Left renal cortex interstitium (tissue), 4 donors: ENCODE data around the gene CABLES2. TPM values are rescaled to one million over a fixed set of nuclear protein-coding genes. Genes with fewer than 3 reads are reported as not detected.

Experiments used
- DNase-seq, 4 donors: peaks; one replicate each; pipeline ENCODE4 v3.0.0-alpha.2; 2013; ENCODE audit warnings: low read depth in 4 of 4, low spot score in 2 of 4, missing footprints in 1 of 4
- polyA plus RNA-seq, 4 donors: library from polyadenylated mRNA; unstranded; fragments of 120-200 nt; gene quantifications; one replicate each; pipeline ENCODE4 v1.2.1, GENCODE V29; 2013; ENCODE audit not compliant: insufficient read length in 4 of 4

Gene CABLES2
- polyA plus RNA-seq, 4 donors = 8.0 to 11.6 (median 11.0) TPM

DNA sequence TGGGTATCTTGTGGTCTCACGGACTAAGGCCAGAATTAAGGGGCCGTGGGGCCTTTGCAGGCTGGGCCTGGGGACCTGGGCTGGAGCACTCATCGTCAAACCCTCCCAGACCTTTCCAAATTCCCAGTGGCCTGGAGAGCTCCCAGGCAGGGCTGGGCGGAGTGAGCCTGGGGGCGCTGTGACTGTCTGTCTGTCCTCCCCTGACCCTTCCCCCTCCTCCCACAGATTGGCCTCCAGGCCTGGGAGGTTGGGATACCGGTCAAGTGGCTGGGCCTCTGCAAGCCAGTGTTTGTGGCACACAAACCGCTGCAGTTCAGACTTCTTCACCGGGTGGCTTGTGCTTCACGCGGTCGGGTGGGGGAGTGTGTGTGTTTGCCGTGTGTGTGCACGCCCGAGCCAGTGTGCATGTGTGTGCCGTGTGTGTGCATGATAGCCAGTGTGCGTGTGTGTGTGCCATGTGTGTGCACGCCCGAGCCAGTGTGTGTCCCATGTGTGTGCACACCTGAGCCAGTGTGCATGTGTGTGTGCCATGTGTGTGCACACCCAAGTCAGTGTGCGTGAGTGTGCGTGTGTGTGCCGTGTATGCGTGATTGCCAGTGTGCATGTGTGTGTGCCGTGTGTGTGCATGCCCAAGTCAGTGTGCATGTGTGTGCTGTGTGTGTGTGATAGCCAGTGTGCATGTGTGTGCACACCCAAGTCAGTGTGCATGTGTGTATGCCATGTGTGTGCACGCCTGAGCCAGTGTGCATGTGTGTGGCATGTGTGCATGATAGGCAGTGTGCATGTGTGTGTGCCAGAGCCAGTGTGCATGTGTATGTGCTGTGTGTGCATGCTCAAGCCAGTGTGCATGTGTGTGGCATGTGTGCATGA, 14.0 kb upstream of the CABLES2 start:
- no peak for DNase-seq

DNA sequence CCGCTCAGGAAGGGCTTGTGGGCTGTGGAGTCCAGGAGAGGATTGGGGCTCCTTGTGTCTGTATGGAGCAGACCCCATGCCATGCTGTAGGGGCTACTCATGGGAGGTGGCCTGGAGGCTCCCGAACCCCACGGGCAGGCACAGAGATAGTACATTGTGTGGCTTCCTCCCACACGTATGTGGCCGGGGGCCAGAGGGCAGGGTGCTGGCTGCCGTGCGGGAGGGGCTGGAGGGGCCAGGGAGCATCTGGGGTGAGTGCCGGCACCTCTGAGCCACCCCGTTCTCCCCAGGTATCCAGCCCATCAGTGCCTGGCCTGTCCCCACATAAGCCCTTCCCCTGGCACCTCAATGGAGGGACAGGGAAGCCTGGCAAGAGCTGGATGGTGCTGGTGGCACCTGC, 12.7 kb upstream of the CABLES2 start:
- DNase-seq = no peak

DNA sequence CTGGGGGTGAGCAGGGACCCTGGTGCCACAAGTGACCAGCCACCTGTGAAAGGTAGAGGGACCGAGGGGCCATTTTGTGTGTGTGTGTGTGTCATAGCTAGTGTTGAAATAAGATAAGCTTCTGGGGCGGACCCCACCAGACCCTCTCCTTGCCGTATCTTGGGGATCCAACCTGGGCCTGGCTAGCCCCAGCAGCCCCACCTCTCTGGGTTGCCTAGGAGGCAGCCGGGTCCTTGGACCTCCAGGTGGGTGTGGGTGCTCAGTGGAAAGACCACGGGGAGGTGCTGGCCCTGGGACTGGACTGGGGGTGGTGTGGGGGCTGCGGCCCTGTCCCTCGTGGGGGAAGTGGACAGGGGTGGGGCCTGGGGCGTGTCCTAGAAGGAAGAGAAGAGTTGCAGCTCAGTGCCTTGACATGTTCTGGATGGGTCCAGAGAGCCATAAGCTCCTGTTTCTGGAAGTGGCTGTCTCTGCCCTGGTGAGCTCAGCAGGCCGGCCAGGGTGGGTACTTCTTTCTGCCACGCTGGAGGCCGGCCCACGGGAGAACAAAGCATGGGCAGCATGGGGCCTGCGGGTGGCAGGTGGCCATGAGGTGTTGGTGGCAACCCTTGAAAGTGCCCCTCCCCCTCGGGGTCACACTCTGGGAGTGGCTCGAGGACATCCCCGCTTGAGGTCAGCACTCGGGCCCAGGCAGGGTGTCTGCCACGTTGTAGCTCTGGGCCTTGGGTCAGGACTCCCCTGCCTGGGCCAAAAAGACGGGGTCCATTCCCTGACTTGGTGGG, 11.8 kb upstream of the CABLES2 start:
- no peak for DNase-seq

DNA sequence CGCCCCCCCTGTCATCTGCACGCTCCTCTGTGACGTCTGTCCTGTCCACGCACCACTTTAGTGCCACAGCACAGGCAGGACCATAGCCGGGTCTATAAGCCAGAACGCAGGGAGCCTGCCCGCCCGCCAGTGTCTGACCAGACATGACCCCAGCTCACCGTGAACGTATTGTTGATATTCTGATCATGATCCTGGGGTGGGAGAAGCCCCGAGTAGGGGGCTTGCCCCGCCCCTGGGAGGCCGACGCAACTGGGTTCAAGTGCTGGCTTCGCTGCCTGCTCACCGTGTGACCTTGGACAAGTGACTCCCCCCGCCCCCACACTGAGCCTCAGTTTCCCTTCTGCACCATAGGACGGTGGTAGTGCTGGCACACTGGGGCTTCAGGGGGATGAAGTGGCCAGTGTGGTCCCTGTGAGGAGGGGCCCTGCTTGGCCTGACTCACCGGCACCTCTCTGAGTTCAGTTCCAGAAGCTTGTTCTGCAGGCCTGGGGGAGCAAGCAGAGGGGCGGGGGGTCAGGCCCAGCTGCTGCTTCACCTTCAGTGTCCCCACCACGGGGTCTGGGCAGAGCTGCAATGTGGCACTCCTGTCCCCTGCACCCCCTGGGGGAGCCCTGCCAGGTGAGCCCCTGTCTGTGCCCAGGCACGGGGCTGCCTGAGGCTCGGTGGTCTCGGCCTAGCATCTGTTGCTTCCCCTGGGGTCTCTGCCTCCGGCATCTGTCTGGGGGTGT, 11.1 kb upstream of the CABLES2 start:
- DNase-seq = no peak

DNA sequence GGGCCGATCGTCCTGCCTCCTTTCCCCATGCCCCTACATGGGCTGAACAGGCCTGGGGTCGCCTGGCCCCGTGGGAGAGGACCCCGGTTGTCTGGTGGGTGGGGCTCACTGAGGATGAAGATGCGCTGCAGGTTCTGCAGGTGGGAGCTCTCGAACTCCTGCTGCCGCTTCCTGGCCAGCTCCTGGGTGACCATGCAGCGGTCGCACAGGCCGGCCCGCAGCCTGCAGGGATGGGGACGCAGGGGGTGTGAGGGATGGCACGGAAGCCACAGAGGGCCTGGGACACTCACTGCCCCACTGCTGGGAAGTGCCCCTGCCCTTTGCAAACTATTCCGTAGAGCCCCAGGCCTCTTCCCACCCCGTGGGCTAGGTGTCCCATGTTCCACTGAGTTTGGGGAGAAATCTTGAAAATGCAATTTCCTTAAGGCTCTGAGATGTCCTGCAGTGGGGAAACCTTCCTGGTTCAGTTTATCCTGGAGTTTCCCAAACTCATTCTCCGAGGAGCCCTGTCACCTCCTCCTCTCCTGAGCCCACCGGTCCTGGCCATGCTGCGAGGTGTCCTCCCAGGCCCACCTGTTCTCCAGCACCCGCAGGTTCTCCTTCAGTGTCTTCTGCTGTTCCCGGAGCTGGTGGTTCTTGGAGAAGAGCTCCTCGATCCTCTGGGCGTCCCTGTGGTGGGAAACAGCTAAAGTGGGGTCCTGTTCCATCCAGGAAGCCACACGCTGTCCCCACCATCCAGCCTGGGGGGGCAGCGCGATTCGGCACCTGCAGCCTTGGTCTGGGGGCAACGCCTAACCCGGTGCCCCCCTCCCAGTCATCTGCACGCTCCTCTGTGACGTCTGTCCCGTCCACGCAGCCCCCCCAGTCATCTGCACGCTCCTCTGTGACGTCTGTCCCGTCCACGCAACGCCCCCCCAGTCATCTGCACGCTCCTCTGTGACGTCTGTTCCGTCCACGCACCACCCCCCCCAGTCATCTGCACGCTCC, 9.9 kb upstream of the CABLES2 start:
- no peak for DNase-seq

DNA sequence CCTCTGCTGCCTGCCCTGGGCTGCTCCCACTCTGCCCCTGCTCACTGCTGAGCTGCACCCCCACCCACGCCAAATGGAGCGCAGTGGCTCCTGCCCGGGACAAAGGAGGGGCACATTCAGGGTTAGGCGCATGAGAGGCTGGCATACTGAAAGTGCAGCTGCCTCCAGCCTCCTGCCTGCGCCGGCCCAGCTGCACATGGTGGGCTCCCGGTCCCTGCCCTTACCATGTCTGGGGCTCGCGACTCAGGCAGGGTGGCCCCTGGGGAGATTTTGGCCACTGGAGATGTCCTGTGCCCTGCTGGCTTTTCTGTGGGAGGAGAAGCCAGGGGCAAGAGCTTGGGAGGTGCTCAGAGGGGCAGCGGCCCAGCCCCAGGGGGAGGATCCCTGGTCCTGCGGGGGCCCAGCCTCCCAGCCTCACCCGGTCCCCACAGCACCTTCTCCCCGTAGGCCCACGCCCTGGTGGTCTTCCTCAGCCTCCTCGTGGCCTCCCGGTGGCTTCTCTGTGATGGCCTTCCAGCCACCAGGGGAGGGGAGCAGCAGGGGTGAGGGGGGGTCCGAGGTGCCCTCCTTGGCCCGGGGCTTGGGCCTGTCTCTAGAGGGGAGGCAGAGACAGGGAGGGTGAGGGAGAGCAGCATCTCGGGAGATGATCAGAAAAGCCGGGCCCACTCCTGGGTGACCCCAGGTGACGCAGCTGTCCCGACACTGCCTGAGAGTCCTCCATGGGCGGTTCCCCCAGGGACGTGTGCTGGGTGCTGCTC, 8.4 kb upstream of the CABLES2 start:
- DNase-seq = no peak

DNA sequence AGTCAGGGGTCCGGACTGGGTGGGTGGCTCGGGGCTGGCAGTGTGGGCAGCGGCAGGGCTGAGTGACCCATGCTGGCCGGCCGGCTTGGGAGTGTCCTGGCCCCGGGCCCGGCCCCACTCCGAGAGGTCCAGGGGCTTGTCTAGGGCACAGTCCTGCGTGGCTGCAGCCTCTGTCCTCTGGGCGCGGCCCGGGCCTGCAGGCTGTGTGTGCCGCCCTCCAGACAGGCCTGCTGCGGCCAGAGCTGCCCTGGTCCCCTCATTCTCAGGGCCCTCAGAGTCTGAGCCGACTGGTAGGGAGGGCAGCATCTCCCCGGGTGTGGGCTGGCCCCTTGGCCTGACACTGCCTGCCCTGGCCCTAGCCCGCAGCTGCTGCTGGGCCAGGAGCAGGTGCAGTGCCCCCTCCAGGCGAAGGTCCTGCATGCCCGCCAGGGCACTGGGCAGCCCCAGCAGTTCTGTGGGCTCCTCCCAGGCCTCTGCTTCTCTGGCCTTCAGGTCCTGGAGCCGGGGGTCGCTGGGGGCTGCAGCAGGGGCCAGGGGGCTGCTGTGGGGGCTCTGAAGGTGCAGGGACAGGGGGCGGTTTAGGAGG, 6.9 kb upstream of the CABLES2 start:
- DNase-seq = no peak

DNA sequence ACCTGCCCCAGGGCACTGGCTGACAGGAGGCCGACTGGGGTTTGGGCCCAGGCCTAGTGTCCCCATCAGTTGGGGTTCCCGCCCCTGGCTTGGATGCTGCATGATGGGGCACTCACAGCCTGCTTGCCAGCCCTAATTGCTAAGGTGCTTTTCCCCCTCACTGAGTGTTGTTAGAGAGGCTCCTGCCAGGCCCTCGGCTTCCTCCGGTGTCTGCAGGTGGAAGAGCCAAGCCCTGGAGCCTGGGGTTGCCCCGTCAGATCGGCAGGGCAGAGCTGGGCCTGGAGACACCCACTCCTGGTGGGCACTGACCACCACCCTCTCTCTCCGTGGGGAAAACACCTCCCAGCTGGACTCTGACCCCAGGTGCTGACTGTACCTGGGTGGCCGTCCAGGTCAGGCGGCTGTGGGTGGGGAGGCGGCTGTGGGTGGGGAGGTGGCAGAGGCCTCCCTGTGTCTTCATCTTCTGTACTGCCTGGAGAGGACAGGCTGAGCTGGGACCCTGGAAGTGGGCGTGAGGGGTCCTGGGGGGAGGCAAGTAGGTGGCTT, 6.0 kb upstream of the CABLES2 start:
- no peak for DNase-seq

DNA sequence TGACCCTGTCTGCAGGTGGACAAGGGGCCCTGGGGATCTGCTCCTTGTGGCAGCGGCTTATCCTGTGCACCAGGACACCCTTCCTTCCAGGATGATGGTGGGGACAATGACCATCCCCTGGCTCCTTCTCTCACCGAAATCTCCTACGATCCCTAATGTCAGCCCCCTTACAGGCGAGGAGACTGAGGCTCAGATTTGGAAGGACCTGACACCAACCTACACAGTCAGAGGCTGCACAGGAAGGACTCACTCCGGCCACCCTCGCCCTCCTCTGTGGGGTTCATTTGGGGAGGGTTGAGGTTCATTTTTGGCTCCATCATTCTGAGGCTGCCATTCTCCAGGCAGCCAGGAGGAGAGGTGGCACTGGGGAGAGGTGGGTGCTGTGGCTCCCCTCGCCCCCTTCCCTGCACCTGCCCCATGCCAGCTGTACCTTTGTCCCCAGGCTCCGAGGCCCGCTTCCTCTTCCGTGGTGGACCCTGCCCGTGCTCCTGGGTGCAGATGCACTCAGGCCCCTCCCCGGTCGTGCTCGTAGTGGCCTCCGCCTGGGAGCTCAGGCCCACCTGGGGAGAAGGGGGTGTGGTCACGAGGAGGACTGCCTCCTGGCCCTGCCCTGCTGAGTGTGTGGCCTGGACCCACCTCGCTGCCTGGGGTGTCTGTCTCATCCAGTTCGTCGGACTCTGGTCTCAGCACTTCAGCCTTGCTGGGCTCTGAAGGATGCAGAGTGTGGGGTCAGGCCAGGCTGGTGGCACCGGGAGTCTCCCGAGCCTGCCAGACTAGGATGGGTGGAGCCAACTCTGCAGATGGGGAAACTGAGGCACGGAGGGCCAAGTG, 5.3 kb upstream of the CABLES2 start:
- no peak for DNase-seq

DNA sequence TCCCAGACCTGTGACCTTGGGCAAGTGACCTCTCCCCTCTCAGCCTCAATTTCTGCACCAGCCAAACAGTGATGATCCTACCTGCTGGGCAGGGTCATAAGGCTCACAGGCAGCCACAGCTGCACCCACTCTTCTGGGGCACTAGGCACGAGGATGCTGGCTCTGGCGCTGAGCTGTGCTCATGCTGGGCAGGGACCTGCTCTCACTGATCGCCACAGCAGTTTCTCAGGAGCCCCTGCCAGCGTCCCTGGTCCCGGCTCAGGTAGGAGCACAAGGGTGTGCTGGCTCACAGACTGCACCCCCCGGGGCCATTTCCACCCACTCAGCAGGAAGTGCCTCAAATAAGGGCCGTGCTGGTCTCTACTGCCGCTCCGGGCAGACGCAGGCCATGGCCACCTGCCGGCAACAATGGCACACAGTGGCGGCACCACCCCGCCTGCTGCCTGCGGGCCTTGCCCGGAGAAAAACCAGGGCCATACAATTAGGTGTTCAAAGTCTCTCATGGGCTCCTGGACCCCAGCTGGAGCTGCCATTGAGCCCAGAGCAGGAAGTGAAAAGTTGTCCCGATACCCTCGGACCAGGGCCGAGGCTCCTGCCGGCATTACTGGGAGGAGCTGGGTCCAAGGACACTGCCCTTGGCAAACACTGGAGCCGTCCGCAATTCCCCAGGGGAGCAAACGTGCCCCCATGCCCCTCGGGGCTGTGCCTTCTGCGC, 4.6 kb upstream of the CABLES2 start:
- no peak for DNase-seq

DNA sequence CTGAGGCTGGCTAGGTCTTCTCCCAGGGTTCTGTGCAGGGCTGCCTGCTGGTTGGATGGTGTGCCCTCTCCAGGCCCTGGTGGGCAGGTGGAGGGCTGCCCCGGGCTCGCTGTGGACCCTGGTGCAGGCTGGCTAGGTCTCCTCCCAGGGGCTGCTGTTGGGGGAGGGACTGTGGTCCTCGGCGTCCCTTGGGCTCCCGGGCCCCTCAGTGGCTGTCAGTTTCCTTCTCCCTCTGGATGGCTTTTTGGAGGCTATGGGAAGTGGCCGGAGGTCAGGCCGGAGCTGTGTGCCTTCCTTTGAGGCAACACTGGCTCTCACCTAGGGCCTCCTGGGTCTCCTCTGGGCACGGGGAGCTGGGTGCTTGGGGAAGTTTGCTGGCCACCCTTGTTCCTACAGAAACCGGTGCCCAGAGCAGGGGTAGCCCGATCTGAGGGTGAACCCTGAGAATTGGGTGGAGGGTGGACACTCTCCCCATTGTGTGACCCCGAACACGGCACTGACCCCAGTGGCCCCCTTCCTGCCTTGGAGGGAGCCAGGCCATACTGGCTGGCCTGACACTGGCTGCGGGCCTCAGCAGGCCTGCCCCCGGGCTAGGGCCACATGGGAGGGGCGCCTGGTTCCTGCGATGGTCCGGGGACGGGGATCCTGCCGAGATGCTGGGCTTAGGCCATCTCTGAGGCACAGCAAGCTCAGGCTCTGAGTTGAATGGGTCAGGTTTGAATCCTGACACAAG, 3.8 kb upstream of the CABLES2 start:
- no peak for DNase-seq

DNA sequence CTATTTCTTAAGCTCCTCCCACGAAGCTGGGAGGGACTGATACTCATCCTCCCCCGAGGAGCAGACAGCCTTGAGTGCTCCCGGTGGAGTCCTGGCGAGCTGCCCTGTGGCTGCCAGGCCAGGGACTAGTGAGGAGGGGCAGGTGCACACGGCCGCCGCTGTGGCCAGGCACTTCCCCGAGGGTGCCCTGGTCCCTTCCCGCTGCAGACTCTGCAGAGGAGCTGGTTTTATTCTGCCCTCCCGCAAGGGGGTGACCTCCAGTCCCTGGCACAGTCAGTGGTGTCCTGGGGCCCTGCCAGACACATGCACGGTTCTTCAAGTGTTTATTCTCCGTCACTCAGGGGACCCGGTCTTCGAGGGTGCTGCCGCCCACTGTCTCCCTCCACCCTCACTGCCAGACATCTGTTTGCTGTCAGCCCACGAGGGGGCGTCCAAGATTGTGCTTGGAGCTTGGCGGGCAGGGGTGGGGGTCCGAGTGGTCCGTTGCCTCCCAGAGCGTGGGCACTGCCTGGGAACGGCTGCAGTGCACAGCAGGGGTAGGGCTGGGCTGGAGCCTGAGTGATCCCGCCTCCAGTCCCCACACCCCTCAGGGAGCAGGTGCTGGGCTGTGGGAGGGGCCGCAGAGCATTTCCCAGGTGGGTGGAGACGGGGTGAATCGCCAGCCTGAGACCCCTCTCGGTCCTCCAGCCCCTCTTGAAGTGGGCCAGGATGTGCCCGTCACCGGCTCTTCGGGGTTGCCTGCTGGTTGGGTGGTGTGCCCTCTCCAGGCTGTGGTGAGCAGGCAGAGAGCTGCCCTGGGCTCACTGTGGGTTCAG, 3.1 kb upstream of the CABLES2 start:
- no peak for DNase-seq

DNA sequence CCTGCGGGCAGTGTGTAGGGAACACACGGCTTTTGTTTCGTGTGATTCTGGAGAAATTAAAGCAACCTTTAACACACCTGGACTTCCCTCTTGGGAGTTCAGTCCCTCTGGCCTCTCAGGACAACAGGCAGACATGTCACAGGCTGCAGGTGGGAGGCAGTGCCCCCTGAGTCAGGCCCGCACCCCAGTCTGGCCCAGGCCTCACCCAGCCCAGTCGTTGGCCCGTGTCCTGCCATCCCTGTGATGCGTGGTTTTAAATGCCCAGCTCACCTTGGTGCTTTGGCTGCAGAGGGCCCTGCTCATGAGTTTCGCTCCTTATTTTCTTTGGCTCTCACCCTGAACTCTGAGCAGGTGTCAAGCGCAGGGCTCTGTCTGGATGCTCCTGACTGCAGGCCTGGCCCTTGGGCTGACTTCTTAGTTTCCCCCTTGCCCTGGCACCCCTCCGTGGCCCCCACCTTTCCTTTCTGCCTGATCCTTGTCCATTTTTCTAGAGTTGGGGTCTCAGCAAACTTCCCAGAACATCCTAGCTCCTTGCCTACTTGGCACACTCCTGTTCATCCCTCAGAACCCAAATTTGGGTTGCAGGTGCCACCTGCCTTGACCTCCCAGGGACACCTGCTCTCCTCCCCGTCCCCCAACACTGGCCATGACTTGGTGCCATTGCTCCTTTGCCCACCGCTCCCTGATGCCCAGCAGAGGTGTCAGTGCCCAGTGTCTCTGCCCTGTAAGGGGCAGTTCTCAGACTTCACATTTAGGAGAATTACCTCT, 2.2 kb upstream of the CABLES2 start:
- DNase-seq = no peak

DNA sequence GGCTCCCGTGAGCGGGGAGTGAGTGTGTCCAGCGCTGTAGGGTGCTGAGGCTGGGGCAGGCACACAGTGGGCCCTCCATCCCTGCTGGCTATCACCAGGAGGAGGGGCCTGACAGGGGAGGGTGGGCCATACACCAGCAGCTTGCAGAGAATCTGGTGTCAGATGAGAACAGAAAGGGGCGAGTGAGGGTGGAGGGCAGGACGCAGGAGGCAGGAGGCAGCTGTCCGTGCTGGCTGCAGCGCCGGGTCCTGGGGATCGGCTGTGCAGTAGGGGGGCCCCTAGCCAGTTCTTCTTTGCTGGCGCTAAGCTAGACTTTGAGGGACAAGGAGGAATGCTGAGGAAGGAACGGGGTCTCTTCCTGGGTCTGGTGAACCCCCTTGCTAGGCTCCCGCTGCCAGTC, 1.6 kb upstream of the CABLES2 start:
- no peak for DNase-seq

DNA sequence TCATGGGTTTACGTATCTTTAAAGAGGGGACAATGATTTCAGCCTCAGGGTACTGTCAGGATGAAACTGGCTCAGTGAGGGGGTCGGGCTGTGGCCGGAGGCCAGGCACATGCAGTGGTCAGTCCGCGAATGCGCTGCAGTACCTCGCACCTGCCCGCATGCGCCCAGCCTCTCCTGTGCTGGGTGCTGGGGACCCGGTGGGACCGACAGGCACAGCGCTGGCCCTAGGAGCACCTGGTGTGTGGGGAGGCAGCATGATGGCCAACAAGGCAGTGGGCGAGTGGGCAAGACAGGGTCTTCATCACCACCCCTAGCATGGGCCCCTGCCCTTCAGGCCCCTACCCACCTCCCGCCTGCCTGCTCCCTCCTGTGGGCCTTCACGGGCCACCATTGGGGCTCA, 970 bp upstream of the CABLES2 start:
- no peak for DNase-seq
